LoVo (cell line): ENCODE data around the gene AKAP1.

Experiments used
- DNase-seq: peaks from one replicate; pipeline ENCODE4 v3.0.0-alpha.2; 2016; ENCODE audit warnings: low spot score

Gene AKAP1

GRCh38 chr17:57106107-57106835, 21.2 kb downstream of the AKAP1 start:
- peak; percentile 65 for DNase-seq

GRCh38 chr17:57106836-57107497, 21.9 kb downstream of the AKAP1 start:
- DNase-seq: no peak

GRCh38 chr17:57107498-57108101, 22.6 kb downstream of the AKAP1 start:
- DNase-seq: peak; percentile 91

- DNase-seq: no peak
Measured at GRCh38 chr17:57108671-57109392, 23.8 kb downstream of the AKAP1 start.

- no peak for DNase-seq
Measured at GRCh38 chr17:57109393-57110151, 24.5 kb downstream of the AKAP1 start.

GRCh38 chr17:57110152-57110542, 25.1 kb downstream of the AKAP1 start:
- no peak for DNase-seq

- DNase-seq: no peak
Measured at GRCh38 chr17:57110579-57111325, 25.7 kb downstream of the AKAP1 start.

- DNase-seq: no peak
Measured at GRCh38 chr17:57111386-57111785, 26.3 kb downstream of the AKAP1 start.

- no peak for DNase-seq
Measured at GRCh38 chr17:57113011-57113410, 28.0 kb downstream of the AKAP1 start.

- DNase-seq: no peak
Measured at GRCh38 chr17:57113656-57114055, 28.6 kb downstream of the AKAP1 start.

GRCh38 chr17:57114085-57114673, 29.1 kb downstream of the AKAP1 start:
- DNase-seq: no peak

- no peak for DNase-seq
Measured at GRCh38 chr17:57115377-57115776, 30.3 kb downstream of the AKAP1 start.

- DNase-seq: no peak
Measured at GRCh38 chr17:57115916-57116315, 30.9 kb downstream of the AKAP1 start.

GRCh38 chr17:57117798-57118197, 32.8 kb downstream of the AKAP1 start:
- DNase-seq: no peak

- DNase-seq: no peak
Measured at GRCh38 chr17:57120814-57121213, 35.8 kb downstream of the AKAP1 start.

GRCh38 chr17:57121308-57122042, 36.4 kb downstream of the AKAP1 start:
- DNase-seq: no peak

GRCh38 chr17:57124053-57124452, 39.0 kb downstream of the AKAP1 start:
- DNase-seq: no peak

GRCh38 chr17:57125406-57125805, 40.4 kb downstream of the AKAP1 start:
- no peak for DNase-seq

- DNase-seq: no peak
Measured at GRCh38 chr17:57125866-57126265, 40.8 kb downstream of the AKAP1 start.
